AG08395 (cell line): ENCODE results near the gene BABAM2.
A peak's percentile ranks its signal among the peaks of the same experiment; 100 is the strongest.
"Not testable (repeated sequence)": the region's sequence is repeated elsewhere in the genome, so short reads cannot be mapped to it uniquely, and the experiment has no call there.

Experiments used
- DNase-seq: peaks from one replicate; pipeline ENCODE4 v3.0.0; 2012; ENCODE audit warnings: mixed read lengths, low spot score

BABAM2 gene

DNA sequence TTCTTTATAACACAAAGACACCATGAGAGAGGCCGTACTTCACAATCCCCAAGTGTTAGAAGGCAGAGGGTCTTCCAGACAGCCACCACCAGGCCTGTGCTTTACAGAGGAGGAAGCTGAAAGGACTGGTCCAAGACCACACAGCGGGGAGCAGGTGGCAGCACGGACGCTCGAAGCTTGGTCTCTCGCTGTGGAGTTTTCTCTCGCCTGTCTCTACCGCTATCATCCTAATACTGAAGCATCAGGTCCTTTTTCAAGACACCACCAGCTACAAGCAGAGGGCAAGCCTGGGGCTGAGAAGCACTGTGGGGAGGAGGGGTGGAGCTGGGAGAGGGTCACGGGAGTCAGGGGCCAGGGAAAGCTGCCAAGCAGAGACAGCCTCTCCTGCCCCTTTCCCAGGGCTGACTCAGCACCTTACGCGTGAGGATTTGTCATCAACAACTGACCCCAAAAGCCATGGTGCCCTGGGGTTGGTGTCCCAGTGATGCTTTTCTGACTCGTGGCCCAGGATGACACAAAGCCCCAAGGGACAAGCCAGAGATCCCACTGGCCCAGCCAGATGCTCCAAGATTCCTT, 470.3 kb downstream of the BABAM2 start:
- DNase-seq: peak; percentile 50

DNA sequence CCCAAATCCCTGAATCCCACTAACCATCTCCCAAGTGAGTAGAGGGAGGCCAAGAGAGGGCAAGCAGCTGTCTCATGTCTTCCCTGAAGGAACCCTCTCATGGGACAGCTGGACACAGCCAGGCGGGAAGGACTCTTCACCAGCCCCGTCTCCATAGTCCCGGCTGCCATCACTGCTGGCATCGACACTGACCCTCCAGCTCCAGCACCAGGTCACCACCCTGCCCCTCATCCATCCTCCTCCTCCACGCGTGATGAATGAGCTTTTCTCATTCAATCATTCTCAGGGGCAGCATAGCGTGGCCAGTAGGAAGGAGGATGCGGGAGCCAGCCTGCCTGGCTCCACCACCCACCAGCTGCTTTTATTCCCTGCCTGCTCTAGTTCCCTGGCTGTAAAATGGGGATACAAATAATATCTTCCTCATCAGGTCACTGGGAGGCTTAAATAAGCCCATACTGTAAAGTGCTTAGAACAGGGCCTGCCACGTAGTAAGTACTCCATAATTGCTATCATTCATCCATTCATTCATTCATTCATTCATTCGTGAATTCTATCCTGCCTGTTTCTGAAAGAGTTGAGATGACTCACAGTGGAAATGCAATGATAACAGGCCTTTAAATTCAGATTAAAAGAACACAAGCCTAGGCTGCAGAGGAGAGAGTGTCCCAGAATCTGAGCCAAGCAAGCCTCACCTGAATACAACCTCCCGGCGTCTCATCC, 471.6 kb downstream of the BABAM2 start:
- no peak for DNase-seq

GRCh38 chr2:28362991-28363521, 472.5 kb downstream of the BABAM2 start:
- no peak for DNase-seq

- DNase-seq: no peak
Observed at GRCh38 chr2:28363686-28364280, 473.3 kb downstream of the BABAM2 start.

- peak; percentile 21 for DNase-seq
Observed at GRCh38 chr2:28364610-28365009, 474.1 kb downstream of the BABAM2 start.

GRCh38 chr2:28365158-28365557, 474.6 kb downstream of the BABAM2 start:
- DNase-seq: no peak

DNA sequence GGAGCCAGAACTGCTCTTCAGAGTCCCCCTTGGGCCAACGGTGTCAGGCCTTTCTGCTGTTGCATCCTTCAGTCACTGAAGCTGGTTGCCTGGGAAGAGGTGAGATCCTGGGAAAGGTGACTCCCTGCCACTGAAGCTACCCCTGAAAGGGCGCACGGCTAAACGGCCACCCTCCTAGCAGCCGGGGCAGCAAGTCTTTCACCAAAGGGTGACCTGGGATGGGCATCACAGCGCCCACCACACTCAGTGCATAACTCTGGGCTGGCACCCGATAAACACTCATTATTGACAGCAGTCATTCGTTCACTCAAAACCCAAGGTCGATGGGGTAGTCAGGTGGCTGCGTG, 475.6 kb downstream of the BABAM2 start:
- DNase-seq: no peak

DNA sequence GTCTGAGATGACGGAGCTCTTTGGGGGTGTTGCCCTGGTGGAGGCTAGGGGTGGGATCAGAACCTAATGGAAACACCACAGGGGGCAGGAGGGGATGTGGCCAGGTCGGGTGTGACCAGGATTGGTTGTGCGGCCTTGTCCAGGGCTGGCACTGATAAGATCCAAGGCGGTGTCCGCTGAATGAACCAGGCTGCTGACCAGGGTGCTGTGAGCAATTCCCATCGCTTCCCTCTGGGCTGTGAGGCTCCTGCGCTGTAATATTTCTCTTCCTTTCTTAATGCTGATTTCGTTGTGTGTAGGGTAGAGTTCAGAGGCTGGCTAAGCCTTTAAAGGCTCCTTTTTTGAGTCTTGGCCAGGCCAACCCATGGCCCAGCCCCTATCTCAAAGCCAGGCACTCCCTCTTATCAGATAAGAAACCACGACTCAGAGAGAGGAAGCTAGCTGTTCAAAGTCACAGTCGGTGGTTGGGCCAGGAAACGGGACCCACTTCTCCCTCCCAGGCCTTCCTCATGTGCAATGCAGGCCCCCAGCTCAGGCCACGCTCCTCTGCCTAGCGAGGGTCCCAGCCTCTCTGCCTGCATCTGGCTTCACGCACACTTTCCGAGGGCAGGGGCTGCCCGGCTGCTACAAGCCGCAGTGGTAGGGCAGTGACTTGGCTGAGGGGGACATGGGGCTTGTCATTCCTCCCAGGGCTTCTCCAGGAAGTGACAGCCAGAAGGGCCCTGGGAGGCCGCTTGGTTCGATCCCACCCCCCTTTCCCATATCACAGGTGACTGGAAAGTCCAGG, 476.2 kb downstream of the BABAM2 start:
- no peak for DNase-seq

DNA sequence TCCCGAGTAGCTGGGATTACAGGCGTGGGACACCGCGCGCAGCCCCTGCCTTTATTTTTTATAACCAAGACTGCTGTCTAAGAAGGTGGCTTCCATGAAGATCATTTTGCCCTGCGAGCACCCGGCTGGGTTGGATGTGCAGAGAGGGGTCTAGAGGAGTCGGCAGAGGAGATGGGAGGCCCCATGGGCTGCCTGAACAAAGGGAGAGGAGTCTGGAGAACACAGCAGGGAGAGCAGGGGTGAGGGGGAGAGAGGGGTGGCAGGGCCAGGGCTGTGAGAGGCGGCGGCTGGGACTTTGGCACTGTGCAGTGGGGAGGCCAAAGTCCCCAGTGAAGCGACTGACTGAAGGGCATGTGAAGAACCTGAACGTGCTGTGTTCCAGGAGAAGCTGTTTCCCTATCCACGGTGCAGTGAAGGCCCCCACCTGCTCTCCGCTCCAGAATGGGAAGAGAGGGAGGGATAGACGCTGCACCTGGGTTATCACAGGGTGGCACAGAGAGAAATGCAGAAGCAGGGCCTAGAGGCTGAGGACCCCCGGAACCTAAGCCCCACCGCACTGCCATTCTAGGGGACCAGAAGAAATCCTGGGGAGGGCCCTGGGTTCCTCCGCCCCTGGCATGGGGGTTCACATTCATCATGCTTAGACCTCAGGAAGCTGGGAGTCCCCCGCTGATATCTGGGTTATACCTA, 477.3 kb downstream of the BABAM2 start:
- no peak for DNase-seq

GRCh38 chr2:28368357-28368798, 477.8 kb downstream of the BABAM2 start:
- no peak for DNase-seq

DNA sequence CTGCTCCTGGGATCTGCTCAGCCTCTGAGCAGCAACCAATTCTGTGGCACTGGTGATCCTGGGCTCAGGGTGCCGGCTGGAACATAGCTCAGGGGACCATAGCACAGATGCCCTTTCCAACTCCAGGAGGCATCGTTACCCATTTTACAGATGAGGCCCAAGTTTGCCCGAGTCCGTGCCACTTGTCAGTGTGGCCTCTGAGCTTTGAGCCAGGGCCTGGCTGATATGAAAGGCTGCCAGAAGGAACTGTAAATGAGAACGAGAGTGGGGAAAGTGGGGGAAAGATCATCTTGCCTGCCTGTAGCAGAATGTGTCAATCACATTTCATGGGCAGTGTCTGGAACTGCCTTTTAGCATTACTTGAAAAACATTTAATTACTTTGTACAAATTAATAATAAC, 478.8 kb downstream of the BABAM2 start:
- no peak for DNase-seq

DNA sequence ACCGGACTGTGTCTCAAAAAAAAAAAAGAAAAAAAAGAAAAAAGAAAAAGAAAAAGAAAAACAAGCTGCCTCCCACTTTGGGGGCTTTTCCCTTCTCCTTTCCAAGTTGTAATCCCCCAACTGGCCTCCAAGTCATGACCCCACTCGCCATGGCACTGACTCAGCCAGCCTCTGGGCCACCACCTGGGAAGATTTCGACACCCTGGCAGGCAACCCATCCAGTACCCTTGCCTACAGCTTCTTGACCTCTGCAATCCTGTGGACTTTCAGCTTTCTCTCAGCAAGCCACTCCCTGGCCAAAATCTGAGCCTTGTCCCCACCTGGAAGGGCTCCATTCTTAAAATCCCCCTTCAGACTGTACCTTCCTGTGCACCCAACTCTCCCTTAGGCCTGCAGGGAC, 479.8 kb downstream of the BABAM2 start:
- DNase-seq: no peak

GRCh38 chr2:28371728-28372127, 481.2 kb downstream of the BABAM2 start:
- DNase-seq: not testable (repeated sequence)

DNA sequence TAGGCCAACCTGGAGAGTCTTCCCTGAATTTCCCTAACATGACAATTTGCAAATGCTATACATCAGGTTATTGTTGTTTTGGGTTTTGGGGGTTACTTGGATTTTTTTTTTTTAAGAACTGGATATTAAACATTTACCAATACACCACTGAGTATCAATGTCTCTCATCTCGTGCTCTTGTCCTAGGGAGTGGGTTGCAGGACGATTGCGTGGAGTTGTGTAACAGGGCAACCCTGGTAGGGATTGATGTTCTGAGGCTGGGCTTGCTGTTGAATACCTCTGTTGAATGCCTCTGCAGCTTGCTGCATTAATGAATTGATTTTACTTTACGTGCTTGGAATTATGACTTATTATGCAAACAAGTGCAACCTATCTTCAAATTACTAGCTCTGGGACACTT, 483.3 kb downstream of the BABAM2 start:
- no peak for DNase-seq

- DNase-seq: no peak
Observed at GRCh38 chr2:28374331-28374730, 483.8 kb downstream of the BABAM2 start.

- no peak for DNase-seq
Observed at GRCh38 chr2:28375236-28375635, 484.7 kb downstream of the BABAM2 start.

- DNase-seq: no peak
Observed at GRCh38 chr2:28375742-28376631, 485.5 kb downstream of the BABAM2 start.

DNA sequence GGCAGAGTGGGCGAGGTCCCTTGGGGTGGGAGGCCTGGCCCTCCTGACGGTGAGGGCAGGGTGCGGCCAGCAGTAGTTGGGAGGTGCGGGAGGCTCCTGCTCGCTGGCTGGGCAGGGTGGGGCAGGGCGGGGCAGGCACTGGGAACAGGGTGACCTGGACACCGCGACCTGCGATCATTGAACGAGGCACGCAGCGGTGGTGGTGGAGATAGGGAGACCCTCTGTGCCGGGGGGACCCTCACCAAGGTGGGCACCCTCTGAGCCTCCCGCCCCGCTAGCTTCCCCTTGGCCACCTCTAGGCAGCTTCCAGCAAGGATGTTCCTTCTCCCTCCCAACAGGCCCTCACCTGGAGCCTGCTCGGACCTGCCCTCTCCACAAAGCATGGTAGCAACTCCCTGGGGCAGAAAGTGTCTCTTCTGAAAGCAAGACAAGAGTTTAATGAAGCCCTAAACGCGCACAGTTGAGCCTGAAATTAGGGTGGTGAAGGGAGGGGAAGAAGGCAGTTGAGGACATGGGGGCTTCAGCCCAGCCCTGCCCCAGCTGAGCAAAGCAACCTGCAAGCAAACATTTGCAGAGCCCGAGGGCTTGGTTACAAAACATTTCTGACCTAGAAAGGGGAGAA, 486.8 kb downstream of the BABAM2 start:
- no peak for DNase-seq

GRCh38 chr2:28377984-28378678, 487.6 kb downstream of the BABAM2 start:
- DNase-seq: no peak
